Activated CD8-positive, alpha-beta T cell treated with anti-CD3 and anti-CD28 coated beads, Interleukin-2, amount 10 ng/mL, durations not matched to agents 7 days and 5 days (primary cell): ENCODE data around the gene SLC39A2. TPM values are rescaled to one million over a fixed set of nuclear protein-coding genes. Genes with fewer than 3 reads are reported as not detected.
A peak's percentile ranks its signal among the peaks of the same experiment; 100 is the strongest.
"Not testable (repeated sequence)": the region's sequence is repeated elsewhere in the genome, so short reads cannot be mapped to it uniquely, and the experiment has no call there.

Experiments
- ATAC-seq: fragments of 150-1000 bp; cut with Tn5 transposase; one replicate; pipeline ENCODE4 v1.10.0; 2021; ENCODE audit warnings: moderate library complexity
- CTCF ChIA-PET: fragments of 350-600 bp; sonication (Branson Sonifier 250); formaldehyde crosslinking; loops from one replicate; lab custom pipeline; 2021; ENCODE audit warnings: antibody characterized with exemption; lab: Charles Lee
- POLR2A ChIA-PET: fragments of 350-600 bp; sonication (Branson Sonifier 250); formaldehyde crosslinking; loops from one replicate; lab custom pipeline; 2021; ENCODE audit warnings: antibody characterized with exemption; lab: Charles Lee
- DNase-seq: peaks from one replicate; pipeline ENCODE4 v3.0.0-alpha.2; 2020
- H3K27ac Mint-ChIP-seq: one replicate; pipeline ENCODE4 v1.8.0; 2021; ENCODE audit warnings: mild to moderate bottlenecking, mixed read lengths
- H3K27me3 Mint-ChIP-seq: one replicate; pipeline ENCODE4 v1.8.0; 2021; ENCODE audit warnings: low read depth, mixed read lengths
- H3K36me3 Mint-ChIP-seq: one replicate; pipeline ENCODE4 v1.8.0; 2021; ENCODE audit warnings: low read depth, mixed read lengths
- H3K4me1 Mint-ChIP-seq: one replicate; pipeline ENCODE4 v1.8.0; 2021; ENCODE audit warnings: low read depth, mixed read lengths
- H3K4me3 Mint-ChIP-seq: one replicate; pipeline ENCODE4 v1.8.0; 2021; ENCODE audit warnings: mild to moderate bottlenecking, mixed read lengths
- H3K9me3 Mint-ChIP-seq: one replicate; pipeline ENCODE4 v1.8.0; 2022; ENCODE audit warnings: mixed read lengths; ENCODE audit not compliant: insufficient read depth
- total RNA-seq, 2 experiments: library from RNA; stranded (reverse); gene quantifications; one replicate each; pipeline ENCODE4 v1.2.3, GENCODE V29; 2021

SLC39A2 gene
- total RNA-seq, 2 experiments from 2014 or later = not detected

DNA sequence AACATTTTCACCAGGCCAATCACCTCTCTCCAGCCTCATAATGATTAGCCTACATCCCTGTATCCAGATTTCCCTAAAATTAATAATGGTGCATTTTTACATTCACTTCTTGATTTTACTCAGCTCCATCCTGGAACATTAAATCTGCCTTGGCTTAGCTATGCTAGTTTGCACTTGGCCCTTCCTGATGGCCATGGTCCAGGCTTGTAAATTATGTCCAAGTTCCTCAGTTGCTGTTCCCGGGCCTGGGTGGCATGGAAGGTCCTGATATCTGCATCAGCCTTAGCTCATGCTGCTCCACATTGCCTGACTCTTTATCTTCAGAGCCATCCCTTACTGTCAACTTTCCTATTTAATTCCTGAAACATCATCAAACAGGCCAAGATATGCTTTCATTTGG, 20.4 kb upstream of the SLC39A2 start:
- peaks cover 17% of the 10 kb centered on the region for H3K27me3 Mint-ChIP-seq
- DNase-seq (no peak), ATAC-seq (no peak)
- no peak overlapping the region for H3K27ac Mint-ChIP-seq
- H3K4me1 Mint-ChIP-seq = no peaks in the 10 kb centered on the region
- H3K4me3 Mint-ChIP-seq = no peak overlapping the region
- CTCF ChIA-PET = interaction anchor here (1.2 to 6.4 kb wide), 3 partner anchors 7 to 121 kb away, joined by 3 to 66 read pairs (median 3); no protein-coding TSS in a partner anchor
- no peaks in the 10 kb centered on the region for H3K36me3 Mint-ChIP-seq
- POLR2A ChIA-PET = no interaction called here
- no peaks in the 10 kb centered on the region for H3K9me3 Mint-ChIP-seq

DNA sequence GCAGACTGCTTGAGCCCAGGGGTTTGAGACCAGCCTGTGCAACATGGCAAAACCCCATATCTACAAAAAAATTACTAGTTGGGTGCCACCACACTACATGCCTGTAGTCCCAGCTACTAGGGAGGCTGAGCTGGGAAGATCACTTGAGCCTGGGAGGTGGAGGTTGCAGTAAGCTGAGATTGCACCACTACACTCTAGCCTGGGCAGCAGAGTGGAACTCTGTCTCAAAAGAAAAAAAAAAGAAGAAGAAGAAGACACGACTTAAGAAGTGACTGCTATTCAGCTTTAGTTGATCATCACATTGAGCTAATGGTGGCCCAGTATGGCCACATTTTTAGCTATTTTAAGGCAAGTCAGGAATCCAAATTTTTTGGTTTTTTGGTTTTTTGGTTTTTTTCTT, 18.2 kb upstream of the SLC39A2 start:
- H3K27me3 Mint-ChIP-seq = peaks cover 14% of the 10 kb centered on the region
- CTCF ChIA-PET = interaction anchor here (6.4 kb wide), 1 partner anchor 9 kb away, joined by 66 read pairs; no protein-coding TSS in a partner anchor
- peaks cover 4% of the 10 kb centered on the region for H3K4me1 Mint-ChIP-seq
- no peak overlapping the region for H3K27ac Mint-ChIP-seq
- H3K36me3 Mint-ChIP-seq = no peaks in the 10 kb centered on the region
- DNase-seq (no peak), ATAC-seq (no peak)
- no peak overlapping the region for H3K4me3 Mint-ChIP-seq
- POLR2A ChIA-PET = no interaction called here
- no peaks in the 10 kb centered on the region for H3K9me3 Mint-ChIP-seq

DNA sequence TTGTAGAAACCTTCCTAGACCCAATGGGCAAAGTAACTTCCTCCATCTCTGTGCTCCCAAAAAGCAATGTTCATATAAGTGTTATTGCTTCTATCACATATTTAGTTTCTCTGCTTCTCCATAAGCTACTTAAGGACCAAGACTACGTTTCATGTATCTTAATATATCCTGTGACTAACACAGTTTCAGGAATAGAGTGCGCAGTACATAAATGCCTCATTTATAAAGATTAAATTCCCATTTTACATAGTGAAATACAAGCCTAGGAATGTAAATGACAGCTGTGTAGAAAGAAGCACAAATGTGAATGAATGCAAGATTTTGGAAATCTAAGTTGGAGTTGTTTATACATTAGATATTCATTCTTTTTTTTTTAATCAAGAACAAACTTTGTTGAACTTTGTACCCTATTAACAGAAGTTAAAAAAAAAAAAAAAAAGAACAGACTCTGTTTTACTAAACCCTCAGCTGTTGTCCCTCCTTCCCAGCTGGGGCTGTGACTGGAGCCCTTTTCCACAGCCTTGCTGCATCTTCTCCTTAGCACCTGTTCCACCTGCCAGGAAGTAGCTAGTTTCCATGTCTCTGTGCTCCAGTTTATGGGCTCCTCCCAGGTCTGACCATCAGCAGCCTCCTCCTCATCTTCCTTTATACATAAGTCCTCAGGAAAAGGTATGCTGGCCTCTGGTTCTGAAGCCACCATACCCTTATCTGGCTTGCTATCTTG, 16.3 kb upstream of the SLC39A2 start:
- POLR2A ChIA-PET = no interaction called here
- H3K4me3 Mint-ChIP-seq = no peak overlapping the region
- no peak overlapping the region for H3K27ac Mint-ChIP-seq
- H3K4me1 Mint-ChIP-seq = peaks cover 6% of the 10 kb centered on the region
- H3K9me3 Mint-ChIP-seq = no peaks in the 10 kb centered on the region
- no peaks in the 10 kb centered on the region for H3K36me3 Mint-ChIP-seq
- DNase-seq (no peak), ATAC-seq (no peak)
- H3K27me3 Mint-ChIP-seq = peaks cover 10% of the 10 kb centered on the region
- CTCF ChIA-PET = interaction anchor here (1.3 to 6.4 kb wide), 4 partner anchors 11 to 125 kb away, joined by 4 to 66 read pairs (median 6); no protein-coding TSS in a partner anchor

DNA sequence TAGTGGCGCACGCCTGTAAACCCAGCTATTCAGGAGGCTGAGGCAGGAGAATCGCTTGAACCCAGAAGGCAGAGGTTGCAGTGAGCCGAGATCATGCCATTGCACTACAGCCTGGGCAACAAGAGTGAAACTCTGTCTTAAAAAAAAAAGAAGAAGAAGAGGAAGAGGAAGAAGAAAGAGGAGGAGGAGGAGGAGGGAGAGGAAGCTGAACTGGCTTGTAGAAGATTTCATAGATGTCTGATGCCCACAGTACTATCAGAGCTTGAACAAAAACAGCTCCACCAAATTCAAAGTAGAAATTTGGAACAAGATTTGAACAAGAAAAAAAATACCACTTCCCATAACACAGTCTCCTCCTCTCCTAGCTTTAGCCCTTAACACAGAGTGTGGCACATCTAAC, 13.4 kb upstream of the SLC39A2 start:
- H3K9me3 Mint-ChIP-seq, H3K4me3 Mint-ChIP-seq, H3K27ac Mint-ChIP-seq, H3K36me3 Mint-ChIP-seq, ATAC-seq, H3K27me3 Mint-ChIP-seq, DNase-seq: not testable (repeated sequence)
- ChIA-PET CTCF (interaction anchor here (1.3 to 1.5 kb wide), 2 partner anchors 14 to 118 kb away, joined by 3 to 9 read pairs; no protein-coding TSS in a partner anchor), POLR2A (interaction anchor here (0.6 kb wide), 1 partner anchor 590 kb away, joined by 3 read pairs; no protein-coding TSS in a partner anchor)
- peaks cover 24% of the 10 kb centered on the region for H3K4me1 Mint-ChIP-seq

DNA sequence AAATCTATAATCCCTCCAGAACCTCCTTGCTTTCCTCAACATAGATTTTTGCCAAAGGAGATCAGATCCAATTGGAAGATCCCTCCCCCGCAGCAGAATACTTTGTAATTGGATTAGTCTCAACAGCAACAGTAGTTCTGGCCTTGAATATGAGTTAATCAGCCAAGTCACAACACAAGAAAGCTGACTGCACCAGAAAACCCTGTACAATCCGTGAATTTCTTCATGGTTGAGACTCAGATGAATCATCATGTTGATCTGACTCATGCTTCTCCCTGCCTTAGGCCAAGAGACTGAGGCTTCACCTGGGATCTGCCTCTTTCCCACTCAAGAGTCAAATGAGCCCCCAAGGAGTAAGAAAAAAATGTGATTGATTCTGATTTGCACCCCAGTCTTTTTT, 12.3 kb upstream of the SLC39A2 start:
- Mint-ChIP-seq H3K4me1 (peaks cover 33% of the 10 kb centered on the region), H3K9me3 (no peaks in the 10 kb centered on the region), H3K27me3 (peaks cover 3% of the 10 kb centered on the region), H3K36me3 (peaks cover 13% of the 10 kb centered on the region), H3K4me3 (no peak overlapping the region), H3K27ac (no peak overlapping the region)
- no peak for ATAC-seq
- CTCF ChIA-PET = interaction anchor here (2.8 kb wide), 1 partner anchor 28 kb away, joined by 15 read pairs; no protein-coding TSS in a partner anchor
- no peak for DNase-seq
- POLR2A ChIA-PET = no interaction called here

DNA sequence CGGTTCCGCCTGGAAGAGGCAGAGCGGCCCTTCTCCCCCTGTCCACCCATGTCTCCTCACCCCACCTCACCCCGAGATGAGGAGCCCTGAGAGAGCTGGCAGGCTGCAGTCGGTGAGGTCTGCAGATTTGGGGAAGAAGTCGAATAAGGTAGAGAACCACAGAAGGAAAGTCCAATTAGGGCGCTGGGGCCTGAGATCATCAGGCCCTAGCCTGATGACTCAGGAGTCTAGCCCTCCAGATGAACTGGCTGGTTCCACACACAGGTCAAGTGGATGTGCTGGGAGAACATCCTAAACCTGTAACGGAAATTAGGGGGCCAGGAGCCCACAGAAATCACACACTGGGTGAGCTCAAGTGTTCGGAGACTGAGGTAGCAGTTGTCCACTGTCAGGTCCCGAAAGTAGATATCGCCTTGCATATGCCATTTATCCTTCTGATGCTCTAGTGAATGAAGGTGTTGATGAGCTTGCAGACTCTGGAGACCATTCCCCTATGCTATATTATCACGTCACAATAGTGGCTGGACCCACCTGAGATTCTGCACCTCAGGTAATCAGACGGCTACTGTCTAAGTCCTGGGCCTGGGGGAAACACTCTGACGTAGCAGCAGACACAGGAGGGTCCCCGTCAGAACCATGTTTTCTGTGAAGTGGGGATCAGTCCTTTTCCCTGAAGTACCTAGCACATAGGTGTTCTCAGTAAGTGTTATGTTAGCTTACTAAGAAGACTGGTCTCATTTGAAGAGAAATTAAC, 10.2 kb upstream of the SLC39A2 start:
- peak overlapping the region; percentile 49 for H3K27ac Mint-ChIP-seq
- no peaks in the 10 kb centered on the region for H3K27me3 Mint-ChIP-seq
- POLR2A ChIA-PET = interaction anchor here (0.6 to 1.3 kb wide), 2 partner anchors 9 to 16 kb away, joined by 4 read pairs; no protein-coding TSS in a partner anchor
- H3K9me3 Mint-ChIP-seq = no peaks in the 10 kb centered on the region
- peaks cover 26% of the 10 kb centered on the region for H3K36me3 Mint-ChIP-seq
- peak overlapping the region; percentile 45 for H3K4me3 Mint-ChIP-seq
- ATAC-seq (no peak), DNase-seq (no peak)
- CTCF ChIA-PET = interaction anchor here (0.6 to 2.8 kb wide), 7 partner anchors 17 to 116 kb away, joined by 3 to 15 read pairs (median 3); no protein-coding TSS in a partner anchor
- peaks cover 41% of the 10 kb centered on the region for H3K4me1 Mint-ChIP-seq

DNA sequence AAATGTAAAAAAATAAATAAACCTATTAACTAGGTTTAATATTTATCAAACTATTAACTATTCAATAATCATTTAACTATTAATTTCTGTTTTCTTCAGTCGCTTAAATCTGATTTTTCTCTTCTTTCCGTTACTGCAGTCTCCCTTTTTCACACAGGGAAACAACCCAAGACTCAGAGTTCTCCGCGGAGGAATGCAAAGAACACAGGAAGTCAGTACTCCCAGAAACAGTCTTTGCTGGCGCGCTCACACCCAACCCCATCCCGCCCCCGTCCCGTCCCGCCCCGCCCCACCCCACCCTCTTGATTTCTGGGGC, 9.7 kb upstream of the SLC39A2 start:
- ChIA-PET CTCF (interaction anchor here (0.6 to 2.8 kb wide), 7 partner anchors 17 to 115 kb away, joined by 3 to 15 read pairs (median 3); no protein-coding TSS in a partner anchor), POLR2A (interaction anchor here (0.6 to 1.3 kb wide), 2 partner anchors 8 to 16 kb away, joined by 4 read pairs; no protein-coding TSS in a partner anchor)
- Mint-ChIP-seq H3K27ac (peak overlapping the region; percentile 90), H3K4me1 (peaks cover 41% of the 10 kb centered on the region), H3K36me3 (peaks cover 29% of the 10 kb centered on the region), H3K9me3 (no peaks in the 10 kb centered on the region), H3K27me3 (no peaks in the 10 kb centered on the region), H3K4me3 (peak overlapping the region; percentile 92)
- ATAC-seq (no peak), DNase-seq (no peak)

DNA sequence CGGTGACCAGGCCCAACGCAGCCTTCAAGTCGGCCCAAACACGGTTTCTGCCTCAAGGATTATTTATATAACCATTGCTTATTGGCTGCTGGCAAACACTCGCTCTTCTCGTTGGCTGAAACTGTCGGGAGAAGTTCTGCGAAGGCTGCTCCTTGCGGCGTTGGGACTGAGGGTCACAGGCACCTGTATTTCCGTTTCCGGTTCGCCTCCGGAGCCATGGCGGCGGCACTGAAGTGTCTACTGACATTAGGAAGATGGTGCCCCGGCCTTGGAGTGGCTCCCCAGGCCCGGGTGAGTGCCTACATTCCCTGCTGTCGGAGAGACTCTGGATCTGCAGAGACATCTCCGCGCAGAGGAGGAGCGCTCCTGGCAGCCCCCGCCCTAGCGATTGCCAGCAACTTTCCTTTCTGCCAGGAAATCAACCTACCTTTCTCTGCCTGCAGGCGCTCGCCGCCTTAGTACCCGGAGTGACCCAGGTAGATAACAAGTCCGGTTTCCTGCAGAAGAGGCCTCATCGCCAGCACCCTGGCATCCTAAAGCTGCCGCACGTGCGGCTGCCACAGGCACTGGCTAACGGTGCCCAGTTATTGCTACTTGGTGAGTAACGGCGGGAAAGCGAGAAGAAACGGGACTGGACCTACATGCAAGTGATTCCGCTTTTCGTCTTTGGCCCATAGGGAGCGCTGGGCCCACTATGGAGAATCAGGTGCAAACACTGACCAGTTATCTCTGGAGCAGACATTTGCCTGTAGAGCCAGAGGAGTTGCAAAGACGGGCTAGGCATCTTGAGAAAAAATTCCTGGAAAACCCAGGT, 9.1 kb upstream of the SLC39A2 start, which contains the start of gene METTL17:
TSS of gene METTL17 (plus strand) at position 194 of the 814 bp plus-strand sequence. CDS start at position 217, 23 bp downstream.
- ChIA-PET CTCF (interaction anchor here (1.0 to 3.7 kb wide), 4 partner anchors 11 to 103 kb away, joined by 3 to 16 read pairs (median 7); no protein-coding TSS in a partner anchor), POLR2A (interaction anchor here (1.3 kb wide), 1 partner anchor 15 kb away, joined by 4 read pairs; no protein-coding TSS in a partner anchor)
- H3K4me3 Mint-ChIP-seq = peak within 1 kb of the TSS; percentile 92
- peak; percentile 94 for DNase-seq
- H3K27me3 Mint-ChIP-seq = no peaks in the 10 kb centered on the region
- peaks cover 35% of the 10 kb centered on the region for H3K36me3 Mint-ChIP-seq
- no peaks in the 10 kb centered on the region for H3K9me3 Mint-ChIP-seq
- H3K27ac Mint-ChIP-seq = peak within 1 kb of the TSS; percentile 90
- ATAC-seq = peak; percentile 97
- peaks cover 41% of the 10 kb centered on the region for H3K4me1 Mint-ChIP-seq

DNA sequence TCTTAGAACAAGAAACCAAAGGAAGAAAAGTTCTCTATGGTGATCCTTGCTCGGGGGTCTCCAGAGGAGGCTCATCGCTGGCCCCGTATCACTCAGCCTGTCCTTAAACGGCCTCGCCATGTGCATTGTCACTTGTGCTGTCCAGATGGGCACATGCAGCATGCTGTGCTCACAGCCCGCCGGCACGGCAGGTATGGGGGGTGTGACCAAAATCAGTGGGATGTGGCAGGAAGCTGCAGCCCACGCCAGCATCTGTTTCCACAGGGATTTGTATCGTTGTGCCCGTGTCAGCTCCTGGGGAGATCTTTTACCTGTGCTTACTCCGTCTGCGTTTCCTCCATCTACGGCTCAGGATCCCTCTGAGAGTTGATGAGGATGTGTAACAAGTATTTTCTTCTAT, 2.6 kb upstream of the SLC39A2 start:
- H3K27me3 Mint-ChIP-seq = no peaks in the 10 kb centered on the region
- no peak overlapping the region for H3K27ac Mint-ChIP-seq
- H3K9me3 Mint-ChIP-seq = no peaks in the 10 kb centered on the region
- no peak overlapping the region for H3K4me3 Mint-ChIP-seq
- peaks cover 23% of the 10 kb centered on the region for H3K4me1 Mint-ChIP-seq
- ATAC-seq (no peak), DNase-seq (no peak)
- POLR2A ChIA-PET = no interaction called here
- CTCF ChIA-PET = interaction anchor here (1.0 to 11.9 kb wide), 3 partner anchors 9 to 43 kb away, joined by 3 to 126 read pairs (median 4); no protein-coding TSS in a partner anchor
- H3K36me3 Mint-ChIP-seq = peaks cover 52% of the 10 kb centered on the region

DNA sequence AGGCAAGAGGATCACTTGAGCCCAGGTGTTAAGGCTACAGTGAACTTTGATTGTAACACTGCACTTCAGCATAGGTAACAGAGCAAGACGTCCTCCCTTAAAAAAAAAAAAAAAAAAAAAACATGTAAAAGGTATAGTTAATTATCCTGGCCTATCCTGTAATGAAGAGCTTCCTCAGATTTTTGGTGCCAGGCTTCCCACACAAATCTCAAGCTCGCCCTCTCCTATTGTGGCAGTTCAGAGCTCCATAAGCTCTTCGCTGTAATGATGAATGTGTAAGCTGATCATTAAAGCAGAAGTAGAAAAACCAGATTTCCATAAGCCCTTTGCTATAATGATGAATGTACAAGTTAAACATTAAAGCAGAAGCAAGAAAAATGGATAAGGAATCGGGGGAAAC, 2.0 kb upstream of the SLC39A2 start:
- ATAC-seq = no peak
- no peaks in the 10 kb centered on the region for H3K9me3 Mint-ChIP-seq
- no peak for DNase-seq
- H3K27ac Mint-ChIP-seq = no peak overlapping the region
- H3K36me3 Mint-ChIP-seq = peaks cover 47% of the 10 kb centered on the region
- peaks cover 17% of the 10 kb centered on the region for H3K4me1 Mint-ChIP-seq
- H3K27me3 Mint-ChIP-seq = no peaks in the 10 kb centered on the region
- no peak overlapping the region for H3K4me3 Mint-ChIP-seq
- ChIA-PET POLR2A (no interaction called here), CTCF (interaction anchor here (1.0 to 11.9 kb wide), 5 partner anchors 8 to 108 kb away, joined by 3 to 126 read pairs (median 13); no protein-coding TSS in a partner anchor)
